HG03097 (cell line): ENCODE results near the gene HIRA.

Source experiments
- ATAC-seq: cut with Tn5 transposase; IDR thresholded peaks from one replicate; pipeline ENCODE4 v1.9.1; 2021; ENCODE audit not compliant: unreplicated experiment, low FRiP score

The HIRA gene

GRCh38 chr22:19431649-19432132 lies at the start of gene HIRA:
TSS of gene HIRA (minus strand) at chr22:19431733. CDS start at chr22:19431476, 257 bp downstream.
- ATAC-seq, result peak; percentile 38

DNA sequence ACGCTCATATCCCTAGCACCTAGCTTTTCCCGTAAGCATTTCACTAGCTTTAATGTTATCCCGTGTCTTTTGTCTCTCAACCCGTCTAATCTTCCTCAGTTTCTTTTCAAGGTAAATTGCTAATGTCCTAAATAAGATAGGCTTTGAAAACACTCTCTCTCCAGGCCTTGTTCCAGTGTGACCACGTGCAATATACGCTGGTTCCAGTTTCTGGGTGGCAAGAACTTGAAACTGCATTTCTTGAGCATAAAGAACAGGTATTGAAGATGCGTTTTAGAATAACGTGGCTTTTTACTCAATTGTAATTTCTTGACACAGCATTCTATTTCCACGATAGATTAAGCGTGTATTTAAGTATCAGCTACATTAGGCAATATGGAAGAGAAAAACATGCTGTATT lies 49.3 kb upstream of the HIRA start:
- no peak for ATAC-seq

GRCh38 chr22:19480173-19480568 lies 48.6 kb upstream of the HIRA start:
- no peak for ATAC-seq

DNA sequence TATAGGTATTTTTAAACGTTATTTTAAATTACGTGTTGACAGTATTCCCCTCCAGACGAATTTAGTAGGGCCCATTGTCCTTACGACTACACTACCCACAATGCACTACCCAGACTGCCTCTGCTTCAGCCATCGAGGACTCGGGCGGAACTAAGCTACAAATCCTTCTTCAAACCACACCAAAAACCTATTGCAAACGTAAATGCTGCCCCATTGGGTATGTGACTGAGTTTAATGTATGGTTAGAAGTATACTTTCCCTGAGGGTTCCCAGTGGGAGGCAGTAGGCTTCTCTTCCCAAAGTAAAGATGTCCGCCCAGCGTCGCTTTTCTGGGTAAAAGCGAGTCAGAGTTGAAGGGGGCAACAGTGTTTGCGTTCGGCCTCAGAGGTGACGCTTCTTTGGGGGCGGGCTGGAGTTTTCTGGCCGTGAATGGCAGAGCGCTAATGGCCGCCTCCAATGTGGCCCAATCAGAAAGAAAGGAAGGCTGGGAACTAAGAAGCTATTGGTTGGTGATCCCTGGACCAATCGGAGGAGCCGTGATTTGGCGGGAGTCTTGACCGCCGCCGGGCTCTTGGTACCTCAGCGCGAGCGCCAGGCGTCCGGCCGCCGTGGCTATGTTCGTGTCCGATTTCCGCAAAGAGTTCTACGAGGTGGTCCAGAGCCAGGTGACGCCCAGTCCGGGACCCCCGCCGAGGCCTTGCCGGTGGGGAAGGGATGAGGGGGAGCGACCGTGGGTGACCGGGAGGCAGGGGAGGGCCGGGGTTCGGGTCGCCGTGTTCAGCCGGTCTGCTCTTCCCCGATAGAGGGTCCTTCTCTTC lies 48.0 kb upstream of the HIRA start, which contains the start of gene CDC45:
CDC45 (plus strand) TSS at position 566 of the 818 bp plus-strand sequence; CDS start at position 615, 49 bp downstream.
- ATAC-seq, result peak; percentile 81

DNA sequence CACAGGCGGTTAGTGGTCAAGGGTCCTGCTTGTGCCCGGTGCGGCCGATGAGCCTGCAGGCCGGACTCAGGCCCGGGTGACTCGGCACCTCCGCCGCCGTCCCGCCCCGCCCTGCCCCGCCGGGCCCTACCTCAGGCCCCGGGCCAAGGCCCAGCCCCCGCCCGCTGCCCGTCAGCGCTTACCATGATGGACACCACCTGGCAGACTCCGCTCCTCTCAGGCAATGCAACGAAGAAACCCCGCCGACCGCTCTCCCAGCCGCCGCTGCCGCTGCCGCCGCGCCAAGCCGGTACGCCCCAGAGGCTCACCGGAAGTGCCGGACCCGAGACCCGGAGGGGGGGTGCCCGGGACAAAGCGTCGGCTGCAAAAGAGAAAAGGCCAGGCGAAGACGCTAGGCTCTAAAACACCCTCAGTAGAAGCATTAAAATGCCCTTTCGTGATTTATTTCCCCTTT lies 47.4 kb upstream of the HIRA start, which contains the start of gene UFD1:
UFD1 (minus strand) TSS at position 293 of the 454 bp plus-strand sequence; CDS start at position 185, 108 bp downstream.
- ATAC-seq, result peak; percentile 33

GRCh38 chr22:19478045-19478900 lies 46.7 kb upstream of the HIRA start:
- no peak for ATAC-seq

- no peak for ATAC-seq
Measured at GRCh38 chr22:19477321-19478044, 46.0 kb upstream of the HIRA start.

- ATAC-seq, result no peak
Measured at GRCh38 chr22:19476023-19476422, 44.5 kb upstream of the HIRA start.

DNA sequence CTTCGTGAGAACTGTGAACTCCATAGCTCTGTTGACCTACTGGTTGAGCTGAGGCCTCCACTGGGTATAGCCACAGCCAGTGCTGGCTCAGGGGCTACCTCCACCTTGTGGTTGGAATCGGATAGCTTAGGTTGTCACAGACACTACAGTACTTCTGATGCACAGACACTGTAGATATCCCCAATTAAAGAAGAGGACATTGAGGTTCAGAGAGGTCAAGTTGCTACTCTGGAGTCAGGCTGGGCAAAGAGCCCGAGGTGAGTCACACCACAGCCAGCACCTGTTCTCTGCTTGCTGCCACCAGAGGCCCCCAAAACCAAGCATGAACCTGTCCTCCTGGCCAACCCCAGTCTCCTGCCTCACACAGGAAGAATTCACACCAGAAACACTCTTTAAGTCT lies 42.0 kb upstream of the HIRA start:
- no peak for ATAC-seq

DNA sequence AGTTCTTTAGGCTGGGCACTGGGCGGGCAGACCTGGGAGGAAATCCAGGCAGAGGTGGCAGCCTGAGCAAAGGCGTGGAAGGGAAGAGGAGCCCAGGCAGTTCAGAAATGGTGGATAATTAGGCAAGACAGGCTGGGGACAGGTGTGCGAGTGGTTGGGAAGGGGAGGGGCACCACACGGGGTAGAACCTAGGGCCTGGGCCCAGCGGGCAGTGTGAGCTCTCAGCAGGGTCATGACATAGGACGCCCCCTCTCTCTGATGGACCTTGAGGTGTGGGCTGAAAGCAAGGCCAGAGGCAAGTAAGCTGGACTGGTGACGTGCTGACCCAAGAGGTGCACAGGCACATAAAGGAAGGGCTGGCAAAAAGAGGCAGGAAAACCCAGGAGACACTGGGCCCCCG lies 40.7 kb upstream of the HIRA start:
- no peak for ATAC-seq

DNA sequence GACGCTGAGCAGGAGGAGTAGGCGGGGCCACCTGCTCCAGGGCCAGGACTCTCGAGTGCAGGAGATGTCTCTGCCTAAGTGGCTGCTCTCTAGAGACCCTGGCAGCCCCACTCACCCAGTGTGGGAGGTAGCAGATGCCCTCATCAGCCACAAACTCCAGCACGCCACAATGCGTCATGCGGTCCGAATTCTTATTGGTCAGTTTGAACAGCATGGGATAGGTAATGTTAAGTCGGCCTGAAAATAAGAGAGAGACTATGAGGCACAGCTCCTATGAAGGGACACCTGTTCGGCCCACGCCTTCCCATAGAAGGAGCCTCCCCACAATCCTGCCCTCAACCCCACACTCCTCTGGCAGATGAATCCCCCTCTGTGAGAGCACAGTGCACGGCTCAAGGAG lies 40.0 kb upstream of the HIRA start:
- ATAC-seq, result no peak

DNA sequence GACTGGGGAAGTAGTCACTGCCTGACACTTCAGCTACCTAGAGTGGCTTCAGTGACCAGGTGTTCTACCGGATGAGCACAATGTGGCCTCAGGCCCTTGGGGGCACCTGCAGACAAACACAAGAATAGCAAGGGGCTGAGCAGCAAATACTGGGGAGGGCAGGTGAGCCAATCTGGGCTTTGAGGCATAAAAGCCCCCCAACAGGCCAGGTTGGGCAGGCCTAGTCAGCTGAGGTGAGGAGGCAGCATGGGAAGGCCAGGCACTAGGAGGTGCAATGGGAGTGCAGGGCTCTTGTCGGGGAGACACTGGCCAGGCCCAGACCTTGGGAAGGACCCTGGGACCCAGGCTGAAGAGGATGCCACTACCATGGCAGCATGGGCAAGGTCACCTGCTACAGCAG lies 38.5 kb upstream of the HIRA start:
- no peak for ATAC-seq

GRCh38 chr22:19469421-19469820 lies 37.9 kb upstream of the HIRA start:
- ATAC-seq, result no peak

- ATAC-seq, result no peak
Measured at GRCh38 chr22:19467912-19468311, 36.4 kb upstream of the HIRA start.

GRCh38 chr22:19466848-19467752 lies 35.6 kb upstream of the HIRA start:
- no peak for ATAC-seq

DNA sequence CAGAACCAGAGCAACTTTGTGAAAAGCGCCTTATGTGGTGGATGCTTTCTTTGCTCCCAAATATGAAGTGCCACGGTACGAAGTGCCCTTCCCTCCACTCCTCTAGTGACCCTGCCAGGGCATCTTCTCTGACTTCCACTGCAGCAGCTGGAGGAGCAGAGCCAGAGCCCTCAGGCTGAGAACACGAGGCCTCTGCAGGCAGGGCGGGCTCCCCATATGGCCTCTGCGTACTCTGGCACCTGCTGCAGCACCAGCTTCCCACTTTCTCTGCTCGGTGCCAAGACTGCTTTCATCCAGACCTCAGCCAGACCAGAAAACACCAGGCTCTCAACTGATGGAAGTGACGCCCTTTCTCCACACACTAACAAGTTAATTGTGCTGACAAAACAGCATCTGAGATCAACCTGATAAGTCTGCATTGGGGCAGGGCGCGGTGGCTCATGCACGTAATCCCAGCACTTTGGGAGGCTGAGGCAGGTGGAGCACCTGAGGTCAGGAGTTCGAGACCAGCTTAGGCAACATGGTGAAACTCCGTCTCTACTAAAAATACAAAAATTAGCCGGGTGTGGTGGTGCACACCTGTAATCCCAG lies 34.7 kb upstream of the HIRA start:
- ATAC-seq, result no peak

GRCh38 chr22:19464975-19465374 lies 33.4 kb upstream of the HIRA start:
- no peak for ATAC-seq

- no peak for ATAC-seq
Measured at GRCh38 chr22:19464546-19464945, 33.0 kb upstream of the HIRA start.
